Tibial nerve (tissue), 4 donors: ENCODE data around the gene UAP1.
"Not testable (repeated sequence)": the region's sequence is repeated elsewhere in the genome, so short reads cannot be mapped to it uniquely, and the experiment has no call there.

Experiments
- EP300 ChIP-seq, 2 donors: sonication (generic); formaldehyde crosslinking; IDR thresholded peaks; one replicate each; pipeline ENCODE4 v1.6.1; 2017; ENCODE audit warnings: antibody characterized with exemption in 2 of 2, mild to moderate bottlenecking in 1 of 2
- POLR2A ChIP-seq, 2 donors: fragments of 450-650 bp; IDR thresholded peaks; one replicate each; pipeline ENCODE4 v1.6.1; 2017; ENCODE audit warnings: antibody characterized with exemption in 2 of 2, mild to moderate bottlenecking in 2 of 2, moderate library complexity in 2 of 2
- TF ChIP-seq, protein P1 (sequence below), 5 experiments: fragments of 200-600 bp in 3 of 5; fragments of 450-650 bp in 2 of 5; sonication (generic) in 3 of 5; IDR thresholded peaks; one replicate each; pipeline ENCODE4 v1.5.1; 2016 to 2019; ENCODE audit warnings: antibody characterized with exemption in 5 of 5, mild to moderate bottlenecking in 3 of 5, moderate library complexity in 2 of 5

DNA sequence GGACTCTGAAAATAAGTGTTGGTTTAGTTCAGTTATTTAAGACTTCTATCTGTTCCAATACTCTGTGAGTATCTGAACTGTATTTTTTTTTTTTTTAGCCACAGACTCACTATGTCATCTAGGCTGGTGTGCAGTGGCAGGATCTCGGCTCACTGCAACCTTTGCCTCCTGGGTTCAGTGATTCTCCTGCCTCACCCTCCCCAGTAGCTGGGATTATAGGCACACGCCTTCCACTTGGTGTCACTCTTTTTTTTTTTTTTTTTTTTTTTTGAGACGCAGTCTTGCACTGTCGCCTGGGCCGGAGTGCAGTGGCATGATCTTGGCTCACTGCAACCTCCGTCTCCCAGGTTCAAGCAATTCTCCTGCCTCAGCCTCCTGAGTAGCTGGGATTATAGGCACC lies 21.4 kb downstream of the UAP1 start:
- TF ChIP-seq, protein P1, sequence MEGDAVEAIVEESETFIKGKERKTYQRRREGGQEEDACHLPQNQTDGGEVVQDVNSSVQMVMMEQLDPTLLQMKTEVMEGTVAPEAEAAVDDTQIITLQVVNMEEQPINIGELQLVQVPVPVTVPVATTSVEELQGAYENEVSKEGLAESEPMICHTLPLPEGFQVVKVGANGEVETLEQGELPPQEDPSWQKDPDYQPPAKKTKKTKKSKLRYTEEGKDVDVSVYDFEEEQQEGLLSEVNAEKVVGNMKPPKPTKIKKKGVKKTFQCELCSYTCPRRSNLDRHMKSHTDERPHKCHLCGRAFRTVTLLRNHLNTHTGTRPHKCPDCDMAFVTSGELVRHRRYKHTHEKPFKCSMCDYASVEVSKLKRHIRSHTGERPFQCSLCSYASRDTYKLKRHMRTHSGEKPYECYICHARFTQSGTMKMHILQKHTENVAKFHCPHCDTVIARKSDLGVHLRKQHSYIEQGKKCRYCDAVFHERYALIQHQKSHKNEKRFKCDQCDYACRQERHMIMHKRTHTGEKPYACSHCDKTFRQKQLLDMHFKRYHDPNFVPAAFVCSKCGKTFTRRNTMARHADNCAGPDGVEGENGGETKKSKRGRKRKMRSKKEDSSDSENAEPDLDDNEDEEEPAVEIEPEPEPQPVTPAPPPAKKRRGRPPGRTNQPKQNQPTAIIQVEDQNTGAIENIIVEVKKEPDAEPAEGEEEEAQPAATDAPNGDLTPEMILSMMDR (IDR thresholded peaks at IDR 0.05), result not testable (repeated sequence)
- TF ChIP-seq POLR2A, EP300 (IDR thresholded peaks at IDR 0.05): not testable (repeated sequence)
